Measurements from ENCODE around the gene AQP12B.
A peak's percentile ranks its signal among the peaks of the same experiment; 100 is the strongest.

Gene AQP12B

DNA sequence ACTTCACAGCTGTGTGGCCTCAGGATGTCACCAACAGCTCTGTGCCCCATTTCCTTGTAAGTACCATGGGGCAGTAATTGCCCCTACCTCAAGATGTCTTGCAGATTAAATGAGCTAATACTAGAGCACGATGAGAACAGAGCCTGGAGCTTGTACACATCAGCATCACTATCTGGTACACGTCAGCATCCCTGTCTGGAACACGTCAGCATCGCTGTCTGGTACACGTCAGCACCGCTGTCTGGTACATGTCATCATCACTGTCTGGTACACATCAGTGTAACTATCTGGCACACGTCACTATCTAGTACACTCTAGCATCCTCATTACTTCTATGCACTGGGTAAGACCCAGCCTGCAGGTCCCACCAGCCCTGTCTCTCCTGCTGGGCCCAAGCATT lies 46.1 kb upstream of the AQP12B start:
- H3K14ac ChIP-seq (ENCODE audit: low read length in 2 of 2): no peak overlapping the region
- H4K8ac ChIP-seq (ENCODE audit: low read length): no peak overlapping the region
- peak; percentile 15 for DNase-seq
- no peak overlapping the region for H3K27ac ChIP-seq (ENCODE audit: low read length, poor library complexity, severe bottlenecking)
- H2BK120ac ChIP-seq (ENCODE audit: low read depth, low read length): no peak overlapping the region
- H3K4ac ChIP-seq (ENCODE audit: low read depth in 1 of 2, low read length in 2 of 2): no peak overlapping the region
- H2BK15ac ChIP-seq (ENCODE audit: low read depth, poor library complexity, severe bottlenecking): no peak overlapping the region
- H2BK5ac ChIP-seq (ENCODE audit: low read depth, low read length, poor library complexity, severe bottlenecking): no peak overlapping the region
- no peak overlapping the region for H3K4me3 ChIP-seq (ENCODE audit: insufficient read depth in 1 of 2, low read depth in 1 of 2, low read length in 2 of 2)
- H3K4me1 ChIP-seq (ENCODE audit: control insufficient read depth, insufficient read depth, low read depth, low read length): peaks cover 5% of the 10 kb centered on the region
- no peaks in the 10 kb centered on the region for H3K79me1 ChIP-seq (replicated peaks; ENCODE audit: low read length, poor library complexity, severe bottlenecking)
- no peaks in the 10 kb centered on the region for H3K9me3 ChIP-seq (ENCODE audit: control insufficient read depth, low read length)
- no peak overlapping the region for H3K23ac ChIP-seq (ENCODE audit: low read length in 2 of 2)
- no peak overlapping the region for H2AFZ ChIP-seq (ENCODE audit: low read depth, low read length)
- H3K36me3 ChIP-seq (ENCODE audit: control insufficient read depth in 1 of 2, insufficient read depth in 2 of 2, low read depth in 1 of 2, low read length in 2 of 2): no peaks in the 10 kb centered on the region
- WGBS: 26% methylated on average over 7 of the region's 7 CpGs
- no peak overlapping the region for H2BK12ac ChIP-seq (ENCODE audit: low read length in 2 of 2)
- H4K91ac ChIP-seq (ENCODE audit: low read length): no peak overlapping the region
- H3K4me2 ChIP-seq (ENCODE audit: low read length, poor library complexity, severe bottlenecking): no peak overlapping the region
- peaks cover 25 to 73% of the 10 kb centered on the region in 2 experiments for H3K27me3 ChIP-seq (ENCODE audit: control insufficient read depth in 1 of 2, insufficient read depth in 1 of 2, low read length in 2 of 2)
- H3K18ac ChIP-seq (ENCODE audit: low read depth in 1 of 2, low read length in 2 of 2): no peak overlapping the region
- H3K9ac ChIP-seq (ENCODE audit: low read length): no peak overlapping the region
- no peak overlapping the region for H2AK5ac ChIP-seq (ENCODE audit: low read length, severe bottlenecking)

DNA sequence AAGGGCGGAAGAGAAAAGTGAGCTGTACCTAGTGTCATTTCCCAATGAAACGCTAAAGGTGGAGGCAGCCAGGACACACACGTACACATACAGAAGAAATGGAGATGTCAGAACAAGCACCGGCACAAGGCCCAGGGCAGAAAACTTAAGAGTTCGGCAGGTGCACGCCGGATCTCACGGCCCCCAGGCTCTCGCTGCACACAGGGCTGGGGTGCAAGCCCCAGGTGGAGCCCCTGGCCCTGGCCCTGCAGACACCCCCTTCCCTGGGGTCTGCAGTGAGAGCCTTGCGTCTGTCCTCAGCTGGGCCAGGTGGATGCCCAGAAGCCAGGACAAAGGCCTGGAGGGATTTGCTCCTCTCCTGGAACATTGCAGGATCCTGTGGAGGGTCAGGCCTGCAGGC lies 45.7 kb upstream of the AQP12B start:
- Histone ChIP-seq H3K27me3 (ENCODE audit: control insufficient read depth in 1 of 2, insufficient read depth in 1 of 2, low read length in 2 of 2) (peaks cover 25 to 74% of the 10 kb centered on the region in 2 experiments), H3K23ac (ENCODE audit: low read length in 2 of 2) (no peak overlapping the region), H3K4me2 (ENCODE audit: low read length, poor library complexity, severe bottlenecking) (no peak overlapping the region), H2AFZ (ENCODE audit: low read depth, low read length) (no peak overlapping the region), H2BK5ac (ENCODE audit: low read depth, low read length, poor library complexity, severe bottlenecking) (no peak overlapping the region), H2BK120ac (ENCODE audit: low read depth, low read length) (no peak overlapping the region), H3K4me1 (ENCODE audit: control insufficient read depth, insufficient read depth, low read depth, low read length) (peaks cover 5% of the 10 kb centered on the region), H3K9ac (ENCODE audit: low read length) (no peak overlapping the region), H3K14ac (ENCODE audit: low read length in 2 of 2) (no peak overlapping the region), H2AK5ac (ENCODE audit: low read length, severe bottlenecking) (no peak overlapping the region), H4K8ac (ENCODE audit: low read length) (no peak overlapping the region), H3K18ac (ENCODE audit: low read depth in 1 of 2, low read length in 2 of 2) (no peak overlapping the region), H3K4ac (ENCODE audit: low read depth in 1 of 2, low read length in 2 of 2) (no peak overlapping the region), H2BK12ac (ENCODE audit: low read length in 2 of 2) (no peak overlapping the region), H3K79me1 (replicated peaks; ENCODE audit: low read length, poor library complexity, severe bottlenecking) (no peaks in the 10 kb centered on the region), H2BK15ac (ENCODE audit: low read depth, poor library complexity, severe bottlenecking) (no peak overlapping the region), H3K27ac (ENCODE audit: low read length, poor library complexity, severe bottlenecking) (no peak overlapping the region), H3K9me3 (ENCODE audit: control insufficient read depth, low read length) (no peaks in the 10 kb centered on the region), H3K4me3 (ENCODE audit: insufficient read depth in 1 of 2, low read depth in 1 of 2, low read length in 2 of 2) (no peak overlapping the region), H3K36me3 (ENCODE audit: control insufficient read depth in 1 of 2, insufficient read depth in 2 of 2, low read depth in 1 of 2, low read length in 2 of 2) (no peaks in the 10 kb centered on the region), H4K91ac (ENCODE audit: low read length) (no peak overlapping the region)
- no peak for DNase-seq
- WGBS: 86% methylated on average over 10 of the region's 10 CpGs

DNA sequence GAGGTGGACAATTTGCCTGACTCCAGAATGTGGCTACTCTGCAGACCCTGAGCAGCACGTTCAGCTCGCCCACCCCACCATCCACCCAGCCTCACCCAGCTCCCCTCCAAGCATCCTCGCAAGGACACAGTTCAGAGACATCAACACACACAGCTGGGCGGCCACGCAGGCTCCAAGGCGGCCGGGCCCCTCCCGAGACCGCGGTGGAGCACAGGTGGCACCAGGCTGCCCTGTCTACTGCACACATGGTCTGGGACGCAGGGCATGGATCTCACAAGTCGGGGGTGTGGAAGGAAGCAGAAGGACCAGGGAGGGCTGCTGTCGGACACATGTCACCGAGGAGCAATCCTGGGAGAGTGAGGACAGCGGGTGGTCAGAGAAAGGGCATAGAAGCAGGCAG lies 45.2 kb upstream of the AQP12B start:
- no peak overlapping the region for H3K4me2 ChIP-seq (ENCODE audit: low read length, poor library complexity, severe bottlenecking)
- H2BK15ac ChIP-seq (ENCODE audit: low read depth, poor library complexity, severe bottlenecking): no peak overlapping the region
- H2BK12ac ChIP-seq (ENCODE audit: low read length in 2 of 2): no peak overlapping the region
- no peak overlapping the region for H3K23ac ChIP-seq (ENCODE audit: low read length in 2 of 2)
- no peak overlapping the region for H3K27ac ChIP-seq (ENCODE audit: low read length, poor library complexity, severe bottlenecking)
- no peaks in the 10 kb centered on the region for H3K79me1 ChIP-seq (replicated peaks; ENCODE audit: low read length, poor library complexity, severe bottlenecking)
- H4K8ac ChIP-seq (ENCODE audit: low read length): no peak overlapping the region
- 87% methylated on average over 14 of the region's 15 CpGs for WGBS
- H3K9me3 ChIP-seq (ENCODE audit: control insufficient read depth, low read length): no peaks in the 10 kb centered on the region
- no peak overlapping the region for H3K9ac ChIP-seq (ENCODE audit: low read length)
- H3K4me3 ChIP-seq (ENCODE audit: insufficient read depth in 1 of 2, low read depth in 1 of 2, low read length in 2 of 2): no peak overlapping the region
- H2AK5ac ChIP-seq (ENCODE audit: low read length, severe bottlenecking): no peak overlapping the region
- no peak overlapping the region for H2BK120ac ChIP-seq (ENCODE audit: low read depth, low read length)
- no peak overlapping the region for H3K18ac ChIP-seq (ENCODE audit: low read depth in 1 of 2, low read length in 2 of 2)
- no peak overlapping the region for H3K14ac ChIP-seq (ENCODE audit: low read length in 2 of 2)
- no peak for DNase-seq
- no peak overlapping the region for H3K4ac ChIP-seq (ENCODE audit: low read depth in 1 of 2, low read length in 2 of 2)
- peaks cover 25 to 69% of the 10 kb centered on the region in 2 experiments for H3K27me3 ChIP-seq (ENCODE audit: control insufficient read depth in 1 of 2, insufficient read depth in 1 of 2, low read length in 2 of 2)
- no peak overlapping the region for H2AFZ ChIP-seq (ENCODE audit: low read depth, low read length)
- H3K36me3 ChIP-seq (ENCODE audit: control insufficient read depth in 1 of 2, insufficient read depth in 2 of 2, low read depth in 1 of 2, low read length in 2 of 2): no peaks in the 10 kb centered on the region
- H2BK5ac ChIP-seq (ENCODE audit: low read depth, low read length, poor library complexity, severe bottlenecking): no peak overlapping the region
- no peak overlapping the region for H4K91ac ChIP-seq (ENCODE audit: low read length)
- H3K4me1 ChIP-seq (ENCODE audit: control insufficient read depth, insufficient read depth, low read depth, low read length): peaks cover 3% of the 10 kb centered on the region

DNA sequence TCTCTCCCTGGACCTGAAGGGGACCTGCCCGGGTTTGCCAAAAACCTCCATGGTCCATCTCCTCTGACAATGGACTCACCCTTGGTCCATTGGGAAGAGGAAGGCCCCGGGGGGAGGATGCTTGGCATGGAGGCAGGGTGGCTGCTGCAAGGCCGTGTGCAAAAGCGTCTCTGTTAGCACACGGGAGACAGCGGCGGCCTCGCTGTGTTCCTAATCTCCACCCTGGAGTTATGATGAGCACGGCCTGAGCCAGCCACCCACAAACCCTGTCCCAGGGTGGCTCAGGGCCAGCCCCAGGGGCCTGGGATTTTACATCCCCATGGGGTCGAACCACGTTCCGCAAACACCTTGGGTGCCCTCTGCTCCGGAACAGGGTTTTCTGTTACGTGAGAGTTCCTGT lies 44.8 kb upstream of the AQP12B start:
- Histone ChIP-seq H2BK5ac (ENCODE audit: low read depth, low read length, poor library complexity, severe bottlenecking) (no peak overlapping the region), H2BK15ac (ENCODE audit: low read depth, poor library complexity, severe bottlenecking) (no peak overlapping the region), H4K8ac (ENCODE audit: low read length) (no peak overlapping the region), H2AK5ac (ENCODE audit: low read length, severe bottlenecking) (no peak overlapping the region), H3K9me3 (ENCODE audit: control insufficient read depth, low read length) (no peaks in the 10 kb centered on the region), H3K18ac (ENCODE audit: low read depth in 1 of 2, low read length in 2 of 2) (no peak overlapping the region), H2AFZ (ENCODE audit: low read depth, low read length) (no peak overlapping the region), H3K4ac (ENCODE audit: low read depth in 1 of 2, low read length in 2 of 2) (no peak overlapping the region), H3K4me3 (ENCODE audit: insufficient read depth in 1 of 2, low read depth in 1 of 2, low read length in 2 of 2) (no peak overlapping the region), H3K23ac (ENCODE audit: low read length in 2 of 2) (no peak overlapping the region), H3K4me1 (ENCODE audit: control insufficient read depth, insufficient read depth, low read depth, low read length) (peaks cover 3% of the 10 kb centered on the region), H3K36me3 (ENCODE audit: control insufficient read depth in 1 of 2, insufficient read depth in 2 of 2, low read depth in 1 of 2, low read length in 2 of 2) (no peaks in the 10 kb centered on the region), H3K9ac (ENCODE audit: low read length) (no peak overlapping the region), H2BK12ac (ENCODE audit: low read length in 2 of 2) (no peak overlapping the region), H2BK120ac (ENCODE audit: low read depth, low read length) (no peak overlapping the region), H3K14ac (ENCODE audit: low read length in 2 of 2) (no peak overlapping the region), H3K27me3 (ENCODE audit: control insufficient read depth in 1 of 2, insufficient read depth in 1 of 2, low read length in 2 of 2) (peaks cover 25 to 69% of the 10 kb centered on the region in 2 experiments), H4K91ac (ENCODE audit: low read length) (no peak overlapping the region), H3K27ac (ENCODE audit: low read length, poor library complexity, severe bottlenecking) (no peak overlapping the region), H3K4me2 (ENCODE audit: low read length, poor library complexity, severe bottlenecking) (no peak overlapping the region), H3K79me1 (replicated peaks; ENCODE audit: low read length, poor library complexity, severe bottlenecking) (no peaks in the 10 kb centered on the region)
- no peak for DNase-seq
- WGBS: 88% methylated on average over 13 of the region's 14 CpGs

All from mesenchymal stem cell (in vitro differentiated cells and primary cell).